GM21390 (cell line): ENCODE results near the gene SNTB2.
"Not testable (repeated sequence)": the region's sequence is repeated elsewhere in the genome, so short reads cannot be mapped to it uniquely, and the experiment has no call there.

Experiments used
- ATAC-seq: cut with Tn5 transposase; IDR thresholded peaks from one replicate; pipeline ENCODE4 v1.9.1; 2021; ENCODE audit not compliant: unreplicated experiment

Gene SNTB2

GRCh38 chr16:69233124-69233523 is 46.2 kb downstream of the SNTB2 start:
- ATAC-seq: no peak

- no peak for ATAC-seq
Observed at GRCh38 chr16:69234460-69234859, 47.5 kb downstream of the SNTB2 start.

GRCh38 chr16:69236319-69236718 is 49.4 kb downstream of the SNTB2 start:
- no peak for ATAC-seq

GRCh38 chr16:69237296-69237695 is 50.3 kb downstream of the SNTB2 start:
- ATAC-seq: no peak

- no peak for ATAC-seq
Observed at GRCh38 chr16:69239851-69240250, 52.9 kb downstream of the SNTB2 start.

GRCh38 chr16:69240331-69240730 is 53.4 kb downstream of the SNTB2 start:
- ATAC-seq: no peak

GRCh38 chr16:69241926-69242325 is 55.0 kb downstream of the SNTB2 start:
- no peak for ATAC-seq

GRCh38 chr16:69243479-69243878 is 56.5 kb downstream of the SNTB2 start:
- no peak for ATAC-seq

GRCh38 chr16:69244336-69244735 is 57.4 kb downstream of the SNTB2 start:
- ATAC-seq: no peak

GRCh38 chr16:69250081-69250480 is 63.1 kb downstream of the SNTB2 start:
- ATAC-seq: no peak

GRCh38 chr16:69253870-69254341 is 66.9 kb downstream of the SNTB2 start:
- no peak for ATAC-seq

- ATAC-seq: not testable (repeated sequence)
Observed at GRCh38 chr16:69259428-69259764, 72.4 kb downstream of the SNTB2 start.

GRCh38 chr16:69260019-69260418 is 73.1 kb downstream of the SNTB2 start:
- ATAC-seq: no peak

- no peak for ATAC-seq
Observed at GRCh38 chr16:69260506-69260905, 73.5 kb downstream of the SNTB2 start.

- ATAC-seq: no peak
Observed at GRCh38 chr16:69266334-69267063, 79.5 kb downstream of the SNTB2 start.

- no peak for ATAC-seq
Observed at GRCh38 chr16:69267633-69268032, 80.7 kb downstream of the SNTB2 start.

GRCh38 chr16:69270395-69270794 is 83.4 kb downstream of the SNTB2 start:
- ATAC-seq: no peak

GRCh38 chr16:69270831-69271230 is 83.9 kb downstream of the SNTB2 start:
- ATAC-seq: no peak

- no peak for ATAC-seq
Observed at GRCh38 chr16:69273009-69273408, 86.0 kb downstream of the SNTB2 start.

GRCh38 chr16:69274699-69275235 is 87.8 kb downstream of the SNTB2 start:
- ATAC-seq: no peak

- ATAC-seq: no peak
Observed at GRCh38 chr16:69276148-69277115, 89.5 kb downstream of the SNTB2 start.

- no peak for ATAC-seq
Observed at GRCh38 chr16:69277413-69277812, 90.4 kb downstream of the SNTB2 start.
